PFSK-1 (cell line): ENCODE results near the gene GCH1.

Source experiments
- FOXP2 ChIP-seq: optimal IDR thresholded peaks from 2 replicates; pipeline ENCODE3; 2011; ENCODE audit warnings: borderline replicate concordance, control low read depth, inconsistent platforms; ENCODE audit not compliant: insufficient read depth; ENCODE audit errors: extremely low read length, extremely low read depth
- POLR2AphosphoS5 ChIP-seq: IDR thresholded peaks from 2 replicates; pipeline ENCODE4 v1.6.1; 2012; ENCODE audit warnings: low read depth, mild to moderate bottlenecking, control low read depth, low read length, moderate library complexity
- SIN3A ChIP-seq: IDR thresholded peaks from 2 replicates; pipeline ENCODE4 v1.6.1; 2012; ENCODE audit warnings: mild to moderate bottlenecking, low read length, moderate library complexity, borderline replicate concordance; ENCODE audit not compliant: insufficient read depth
- TAF1 ChIP-seq: IDR thresholded peaks from 2 replicates; pipeline ENCODE4 v1.6.1; 2012; ENCODE audit warnings: low read length, control low read depth, borderline replicate concordance; ENCODE audit not compliant: insufficient read depth
- TF ChIP-seq, protein P1 (sequence below), 2 experiments: IDR thresholded peaks; 2 replicates each; pipeline versions ENCODE4 v1.6.1 to v1.8.0; 2011 to 2012; ENCODE audit warnings: low read depth in 2 of 2, low read length in 2 of 2, control low read depth in 1 of 2, inconsistent platforms in 1 of 2, mild to moderate bottlenecking in 1 of 2, moderate library complexity in 1 of 2; ENCODE audit not compliant: insufficient read depth in 1 of 2

DNA sequence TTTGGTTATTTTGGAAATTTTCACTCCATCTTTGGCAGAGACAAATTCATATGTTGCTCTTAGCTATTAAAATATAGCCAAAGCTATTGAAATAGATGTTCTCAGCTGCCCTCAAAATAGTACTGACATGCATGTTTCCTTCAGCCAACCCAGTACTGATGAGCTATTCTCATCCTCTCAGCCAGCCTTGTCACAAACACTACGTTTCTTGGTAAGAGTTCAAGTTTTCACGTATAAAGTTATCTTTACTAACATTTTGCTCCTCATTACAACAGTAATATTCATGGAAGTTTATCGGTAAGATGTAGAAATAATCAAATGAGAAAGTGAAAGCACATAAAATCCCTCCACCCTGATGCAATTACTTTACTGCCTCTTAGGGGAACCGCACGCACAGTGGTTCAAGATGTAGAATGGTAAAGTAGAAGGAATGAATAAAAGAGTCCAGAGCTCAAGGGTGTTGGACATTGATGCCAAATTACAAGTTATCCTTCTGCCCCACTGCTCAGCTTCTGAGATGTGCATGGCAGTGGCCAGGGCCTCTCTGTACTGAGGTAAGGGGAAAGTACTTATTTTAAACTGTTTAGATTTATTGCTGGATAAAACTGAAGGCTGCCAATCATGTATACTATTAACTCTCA lies 20.7 kb downstream of the GCH1 start:
- TF ChIP-seq, protein P1, sequence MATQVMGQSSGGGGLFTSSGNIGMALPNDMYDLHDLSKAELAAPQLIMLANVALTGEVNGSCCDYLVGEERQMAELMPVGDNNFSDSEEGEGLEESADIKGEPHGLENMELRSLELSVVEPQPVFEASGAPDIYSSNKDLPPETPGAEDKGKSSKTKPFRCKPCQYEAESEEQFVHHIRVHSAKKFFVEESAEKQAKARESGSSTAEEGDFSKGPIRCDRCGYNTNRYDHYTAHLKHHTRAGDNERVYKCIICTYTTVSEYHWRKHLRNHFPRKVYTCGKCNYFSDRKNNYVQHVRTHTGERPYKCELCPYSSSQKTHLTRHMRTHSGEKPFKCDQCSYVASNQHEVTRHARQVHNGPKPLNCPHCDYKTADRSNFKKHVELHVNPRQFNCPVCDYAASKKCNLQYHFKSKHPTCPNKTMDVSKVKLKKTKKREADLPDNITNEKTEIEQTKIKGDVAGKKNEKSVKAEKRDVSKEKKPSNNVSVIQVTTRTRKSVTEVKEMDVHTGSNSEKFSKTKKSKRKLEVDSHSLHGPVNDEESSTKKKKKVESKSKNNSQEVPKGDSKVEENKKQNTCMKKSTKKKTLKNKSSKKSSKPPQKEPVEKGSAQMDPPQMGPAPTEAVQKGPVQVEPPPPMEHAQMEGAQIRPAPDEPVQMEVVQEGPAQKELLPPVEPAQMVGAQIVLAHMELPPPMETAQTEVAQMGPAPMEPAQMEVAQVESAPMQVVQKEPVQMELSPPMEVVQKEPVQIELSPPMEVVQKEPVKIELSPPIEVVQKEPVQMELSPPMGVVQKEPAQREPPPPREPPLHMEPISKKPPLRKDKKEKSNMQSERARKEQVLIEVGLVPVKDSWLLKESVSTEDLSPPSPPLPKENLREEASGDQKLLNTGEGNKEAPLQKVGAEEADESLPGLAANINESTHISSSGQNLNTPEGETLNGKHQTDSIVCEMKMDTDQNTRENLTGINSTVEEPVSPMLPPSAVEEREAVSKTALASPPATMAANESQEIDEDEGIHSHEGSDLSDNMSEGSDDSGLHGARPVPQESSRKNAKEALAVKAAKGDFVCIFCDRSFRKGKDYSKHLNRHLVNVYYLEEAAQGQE (IDR thresholded peaks at IDR 0.05; ENCODE audit: insufficient read depth in 1 of 2, low read depth in 2 of 2, low read length in 2 of 2) = no peak
- TF ChIP-seq TAF1 (no peak), POLR2AphosphoS5 (no peak), SIN3A (no peak), FOXP2 (no peak)
